Measurements from ENCODE around the gene TMEM9. TPM values are rescaled to one million over a fixed set of nuclear protein-coding genes. Genes with fewer than 3 reads are reported as not detected.

Gene TMEM9
- total RNA-seq, 2 experiments from 2014 or later: 21.8 to 23.8 TPM

GRCh38 chr1:201095581-201095980 is 58.7 kb downstream of the TMEM9 start:
- CTCF ChIA-PET: interaction anchor here (1.1 kb wide), 1 partner anchor 116 kb away, joined by 3 read pairs; no protein-coding TSS in a partner anchor

GRCh38 chr1:201094832-201095231 is 59.4 kb downstream of the TMEM9 start:
- ChIA-PET CTCF (interaction anchor here (0.7 kb wide), 1 partner anchor 14 kb away, joined by 3 read pairs; no protein-coding TSS in a partner anchor), POLR2A (no interaction called here)

More at GRCh38 chr1:201095581-201095980, 58.7 kb downstream of the TMEM9 start:
- POLR2A ChIA-PET: no interaction called here

GRCh38 chr1:201093962-201094361 is 60.3 kb downstream of the TMEM9 start:
- CTCF ChIA-PET: no interaction called here
- POLR2A ChIA-PET: no interaction called here

GRCh38 chr1:201093561-201093960 is 60.7 kb downstream of the TMEM9 start:
- ChIA-PET POLR2A (no interaction called here), CTCF (no interaction called here)

- POLR2A ChIA-PET: no interaction called here
These were observed 61.5 kb downstream of the TMEM9 start for GRCh38 chr1:201092738-201093137.

GRCh38 chr1:201091256-201091655 is 63.0 kb downstream of the TMEM9 start:
- POLR2A ChIA-PET: no interaction called here
- CTCF ChIA-PET: interaction anchor here (1.1 kb wide), 1 partner anchor 28 kb away, joined by 3 read pairs; no protein-coding TSS in a partner anchor

More at GRCh38 chr1:201092738-201093137, 61.5 kb downstream of the TMEM9 start:
- CTCF ChIA-PET: no interaction called here

GRCh38 chr1:201090541-201090940 is 63.7 kb downstream of the TMEM9 start:
- ChIA-PET POLR2A (no interaction called here), CTCF (interaction anchor here (1.1 kb wide), 1 partner anchor 28 kb away, joined by 3 read pairs; no protein-coding TSS in a partner anchor)

- ChIA-PET CTCF (no interaction called here), POLR2A (no interaction called here)
These were observed 64.7 kb downstream of the TMEM9 start for GRCh38 chr1:201089596-201089995.

GRCh38 chr1:201088901-201089525 is 65.3 kb downstream of the TMEM9 start:
- ChIA-PET POLR2A (no interaction called here), CTCF (no interaction called here)

GRCh38 chr1:201088395-201088794 is 65.9 kb downstream of the TMEM9 start:
- CTCF ChIA-PET: no interaction called here
- POLR2A ChIA-PET: no interaction called here

GRCh38 chr1:201085902-201086735 is 68.2 kb downstream of the TMEM9 start:
- ChIA-PET POLR2A (interaction anchor here (0.6 kb wide), 1 partner anchor 65 kb away, joined by 4 read pairs; no protein-coding TSS in a partner anchor), CTCF (interaction anchor here (0.7 to 2.5 kb wide), 7 partner anchors 13 to 137 kb away, joined by 3 to 9 read pairs (median 5); no protein-coding TSS in a partner anchor)

Other genes starting within 250 kb of the TMEM9 start
- 10 to 100 TPM; 47.2 to 49.6 TPM for gene KIF21B, start 130.8 kb downstream of the TMEM9 start, total RNA-seq
- gene CACNA1S, start 42.0 kb downstream of the TMEM9 start, total RNA-seq: not detected
- gene ASCL5, start 27.3 kb downstream of the TMEM9 start, total RNA-seq: not detected
- not detected for gene IGFN1, start 36.4 kb upstream of the TMEM9 start, total RNA-seq
- not detected for gene PKP1, start 129.0 kb upstream of the TMEM9 start, total RNA-seq
- gene TNNT2, start 223.2 kb upstream of the TMEM9 start, total RNA-seq: not detected
- gene LAD1, start 244.8 kb upstream of the TMEM9 start, total RNA-seq: not detected